ENCODE measurements around the gene LGR5.

LGR5 gene

DNA sequence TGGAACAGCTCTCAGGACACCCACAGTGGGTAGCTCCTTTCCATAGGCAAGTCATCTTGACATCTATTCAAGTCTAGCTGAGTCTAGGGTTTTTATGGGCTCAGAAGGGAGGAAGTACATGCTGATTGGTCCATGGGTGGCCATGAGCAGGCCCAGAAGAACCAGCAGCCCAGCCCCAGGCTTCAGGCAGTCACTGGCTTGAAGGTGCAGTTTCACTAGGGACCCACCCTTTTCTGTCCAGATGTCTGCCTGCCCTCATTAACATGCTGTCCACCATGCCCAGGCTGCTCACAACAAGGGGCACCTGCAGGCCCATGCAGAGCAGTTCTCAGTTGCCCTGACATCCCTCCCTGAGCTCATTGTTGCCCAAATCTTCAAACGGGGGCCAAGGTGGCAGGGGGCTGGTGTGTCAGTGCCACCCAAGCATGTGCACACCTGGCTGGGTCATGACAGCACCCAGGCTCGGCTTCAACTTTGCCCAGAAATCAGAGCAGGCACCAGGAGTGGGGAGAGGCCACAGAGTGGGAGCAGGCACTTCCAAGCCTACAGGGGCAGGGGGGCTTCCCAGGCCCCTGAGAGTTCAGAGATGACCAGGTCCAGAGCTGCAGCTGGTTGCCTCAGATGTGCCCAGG is 18.7 kb upstream of the LGR5 start:
- H3K27ac Mint-ChIP-seq, result no peak overlapping the region
- intact Hi-C loops (cut with micrococcal nuclease), result no loop called here
- no peaks in the 10 kb centered on the region for H3K4me1 Mint-ChIP-seq (ENCODE audit: low read depth)
- H3K9me3 Mint-ChIP-seq, result no peaks in the 10 kb centered on the region
- H3K36me3 Mint-ChIP-seq (ENCODE audit: low read depth), result no peaks in the 10 kb centered on the region
- H3K27me3 Mint-ChIP-seq, result no peaks in the 10 kb centered on the region
- H3K4me3 Mint-ChIP-seq, result no peak overlapping the region

- H3K4me3 Mint-ChIP-seq, result no peak overlapping the region
- H3K27ac Mint-ChIP-seq, result no peak overlapping the region
- H3K27me3 Mint-ChIP-seq, result no peaks in the 10 kb centered on the region
- H3K9me3 Mint-ChIP-seq, result no peaks in the 10 kb centered on the region
- H3K4me1 Mint-ChIP-seq (ENCODE audit: low read depth), result no peaks in the 10 kb centered on the region
- intact Hi-C loops (cut with micrococcal nuclease), result no loop called here
- H3K36me3 Mint-ChIP-seq (ENCODE audit: low read depth), result no peaks in the 10 kb centered on the region
Measured at GRCh38 chr12:71425568-71426299, 13.9 kb upstream of the LGR5 start.

DNA sequence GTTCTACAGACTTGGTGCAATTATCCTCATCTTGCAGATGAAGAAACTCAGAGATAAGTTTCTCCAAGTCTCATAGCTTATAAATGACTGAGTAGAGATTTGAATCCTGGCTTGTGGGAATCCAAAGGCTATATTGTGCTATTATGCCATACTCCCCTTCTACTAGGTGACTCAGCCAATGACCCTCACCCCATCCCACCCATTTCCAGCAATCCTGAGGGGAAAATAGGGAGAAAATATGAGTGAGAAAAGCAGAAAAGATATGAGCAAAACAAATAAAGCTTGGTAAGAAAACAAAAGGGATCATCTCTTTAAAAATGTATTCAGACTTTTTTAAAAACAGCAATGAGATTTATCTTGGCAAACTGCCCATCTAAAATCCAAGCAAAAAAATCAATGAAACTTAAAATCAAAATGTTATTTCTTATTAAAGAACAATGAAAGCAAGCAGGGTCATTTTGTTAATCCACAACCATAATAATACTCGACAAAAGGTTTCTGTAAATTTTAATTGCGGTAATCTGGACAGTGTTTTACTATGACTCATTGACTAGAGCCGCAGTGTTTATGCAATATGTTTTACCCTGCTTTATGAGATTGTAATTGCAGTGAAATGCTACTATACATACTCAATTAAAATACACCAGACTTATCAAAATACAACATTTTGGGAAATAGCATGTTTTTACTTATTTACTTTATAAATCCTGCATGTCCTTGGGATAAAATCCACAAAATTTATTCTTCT is 13.1 kb upstream of the LGR5 start:
- no peak overlapping the region for H3K27ac Mint-ChIP-seq
- intact Hi-C loops (cut with micrococcal nuclease), result no loop called here
- H3K4me1 Mint-ChIP-seq (ENCODE audit: low read depth), result no peaks in the 10 kb centered on the region
- H3K9me3 Mint-ChIP-seq, result no peaks in the 10 kb centered on the region
- no peaks in the 10 kb centered on the region for H3K36me3 Mint-ChIP-seq (ENCODE audit: low read depth)
- no peaks in the 10 kb centered on the region for H3K27me3 Mint-ChIP-seq
- no peak overlapping the region for H3K4me3 Mint-ChIP-seq

- intact Hi-C loops (cut with micrococcal nuclease), result no loop called here
- Mint-ChIP-seq H3K9me3 (peaks cover 21% of the 10 kb centered on the region), H3K27me3 (no peaks in the 10 kb centered on the region), H3K4me1 (ENCODE audit: low read depth) (no peaks in the 10 kb centered on the region), H3K36me3 (ENCODE audit: low read depth) (no peaks in the 10 kb centered on the region), H3K4me3 (no peak overlapping the region), H3K27ac (no peak overlapping the region)
Measured at GRCh38 chr12:71430756-71431155, 8.8 kb upstream of the LGR5 start.

- Mint-ChIP-seq H3K4me1 (ENCODE audit: low read depth) (no peaks in the 10 kb centered on the region), H3K27me3 (no peaks in the 10 kb centered on the region), H3K36me3 (ENCODE audit: low read depth) (no peaks in the 10 kb centered on the region), H3K4me3 (no peak overlapping the region), H3K27ac (no peak overlapping the region), H3K9me3 (peaks cover 33% of the 10 kb centered on the region)
- intact Hi-C loops (cut with micrococcal nuclease), result no loop called here
Measured at GRCh38 chr12:71431991-71432390, 7.6 kb upstream of the LGR5 start.

DNA sequence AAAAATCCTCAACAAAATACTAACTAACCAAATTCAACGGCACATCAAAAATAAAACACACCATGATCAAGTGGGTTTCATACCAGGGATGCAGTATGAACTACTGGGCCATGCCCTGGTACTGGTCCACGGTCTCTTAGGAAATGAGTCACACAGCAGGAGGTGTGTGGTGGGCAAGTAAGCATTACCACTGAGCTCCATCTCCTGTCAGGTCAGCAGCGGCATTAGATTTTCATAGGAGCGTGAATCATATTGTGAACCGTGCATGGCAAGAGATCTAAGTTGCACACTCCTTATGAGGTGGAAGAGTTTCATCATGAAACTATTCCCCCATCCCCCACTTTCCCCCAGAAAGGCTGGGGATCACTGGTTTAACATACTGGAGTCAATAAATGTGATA is 6.7 kb upstream of the LGR5 start:
- Mint-ChIP-seq H3K27me3 (peaks cover 5% of the 10 kb centered on the region), H3K27ac (no peak overlapping the region), H3K36me3 (ENCODE audit: low read depth) (no peaks in the 10 kb centered on the region), H3K4me1 (ENCODE audit: low read depth) (no peaks in the 10 kb centered on the region), H3K4me3 (no peak overlapping the region), H3K9me3 (peaks cover 41% of the 10 kb centered on the region)
- intact Hi-C loops (cut with micrococcal nuclease), result no loop called here

- H3K4me1 Mint-ChIP-seq (ENCODE audit: low read depth), result peaks cover 17% of the 10 kb centered on the region
- peaks cover 41% of the 10 kb centered on the region for H3K9me3 Mint-ChIP-seq
- no peak overlapping the region for H3K4me3 Mint-ChIP-seq
- no peak overlapping the region for H3K27ac Mint-ChIP-seq
- intact Hi-C loops (cut with micrococcal nuclease), result no loop called here
- peaks cover 41% of the 10 kb centered on the region for H3K27me3 Mint-ChIP-seq
- no peaks in the 10 kb centered on the region for H3K36me3 Mint-ChIP-seq (ENCODE audit: low read depth)
Measured at GRCh38 chr12:71436696-71437095, 2.9 kb upstream of the LGR5 start.

- no peak overlapping the region for H3K4me3 Mint-ChIP-seq
- peaks cover 46% of the 10 kb centered on the region for H3K27me3 Mint-ChIP-seq
- no peak overlapping the region for H3K27ac Mint-ChIP-seq
- H3K9me3 Mint-ChIP-seq, result peaks cover 40% of the 10 kb centered on the region
- H3K4me1 Mint-ChIP-seq (ENCODE audit: low read depth), result peaks cover 17% of the 10 kb centered on the region
- H3K36me3 Mint-ChIP-seq (ENCODE audit: low read depth), result no peaks in the 10 kb centered on the region
- intact Hi-C loops (cut with micrococcal nuclease), result no loop called here
Measured at GRCh38 chr12:71438670-71439361, 782 bp upstream of the LGR5 start.

DNA sequence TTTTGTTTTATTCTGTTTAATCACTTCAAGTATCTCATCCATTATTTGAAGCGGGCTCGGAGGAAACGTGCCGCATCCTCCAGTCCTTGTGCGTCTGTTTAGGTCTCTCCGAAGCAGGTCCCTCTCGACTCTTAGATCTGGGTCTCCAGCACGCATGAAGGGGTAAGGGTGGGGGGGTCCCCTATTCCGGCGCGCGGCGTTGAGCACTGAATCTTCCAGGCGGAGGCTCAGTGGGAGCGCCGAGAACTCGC is 311 bp upstream of the LGR5 start:
- intact Hi-C loops (cut with micrococcal nuclease), result no loop called here
- Mint-ChIP-seq H3K4me1 (ENCODE audit: low read depth) (peaks cover 17% of the 10 kb centered on the region), H3K9me3 (peaks cover 35% of the 10 kb centered on the region), H3K4me3 (no peak overlapping the region), H3K36me3 (ENCODE audit: low read depth) (no peaks in the 10 kb centered on the region), H3K27ac (no peak overlapping the region), H3K27me3 (peaks cover 46% of the 10 kb centered on the region)

DNA sequence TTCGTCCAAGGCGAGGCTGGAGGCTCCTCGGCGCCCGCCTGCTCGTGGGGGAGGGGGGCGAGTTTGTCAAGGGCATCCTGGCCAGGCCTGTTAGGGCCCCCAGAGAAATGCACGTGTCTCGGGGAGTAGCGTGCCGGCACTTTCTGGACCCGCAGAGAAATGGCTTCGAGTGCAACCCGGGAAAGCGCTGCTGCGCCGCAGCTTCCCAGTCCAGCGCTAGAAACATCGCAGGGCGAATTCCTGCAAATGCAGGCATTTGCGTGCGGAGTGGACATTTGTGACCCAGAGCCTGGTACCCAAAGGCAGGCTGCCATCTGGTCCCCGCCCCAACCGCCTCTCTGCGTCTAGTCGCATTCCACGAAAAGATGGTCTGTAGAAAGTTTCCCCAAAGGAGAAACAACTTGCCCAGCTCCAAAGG is 756 bp downstream of the LGR5 start:
- H3K27me3 Mint-ChIP-seq, result peaks cover 46% of the 10 kb centered on the region
- intact Hi-C loops (cut with micrococcal nuclease), result no loop called here
- H3K27ac Mint-ChIP-seq, result no peak overlapping the region
- peaks cover 24% of the 10 kb centered on the region for H3K9me3 Mint-ChIP-seq
- no peaks in the 10 kb centered on the region for H3K36me3 Mint-ChIP-seq (ENCODE audit: low read depth)
- H3K4me3 Mint-ChIP-seq, result no peak overlapping the region
- H3K4me1 Mint-ChIP-seq (ENCODE audit: low read depth), result peaks cover 17% of the 10 kb centered on the region

GRCh38 chr12:71440763-71441748 is 1.5 kb downstream of the LGR5 start:
- H3K27ac Mint-ChIP-seq, result no peak overlapping the region
- intact Hi-C loops (cut with micrococcal nuclease), result no loop called here
- peaks cover 46% of the 10 kb centered on the region for H3K27me3 Mint-ChIP-seq
- no peak overlapping the region for H3K4me3 Mint-ChIP-seq
- H3K9me3 Mint-ChIP-seq, result peaks cover 17% of the 10 kb centered on the region
- H3K36me3 Mint-ChIP-seq (ENCODE audit: low read depth), result no peaks in the 10 kb centered on the region
- peaks cover 17% of the 10 kb centered on the region for H3K4me1 Mint-ChIP-seq (ENCODE audit: low read depth)

- intact Hi-C loops (cut with micrococcal nuclease), result no loop called here
- Mint-ChIP-seq H3K4me3 (no peak overlapping the region), H3K9me3 (peaks cover 8% of the 10 kb centered on the region), H3K27me3 (peaks cover 46% of the 10 kb centered on the region), H3K36me3 (ENCODE audit: low read depth) (no peaks in the 10 kb centered on the region), H3K4me1 (ENCODE audit: low read depth) (peaks cover 17% of the 10 kb centered on the region), H3K27ac (no peak overlapping the region)
Measured at GRCh38 chr12:71441836-71442566, 2.4 kb downstream of the LGR5 start.

- Mint-ChIP-seq H3K27ac (no peak overlapping the region), H3K4me3 (no peak overlapping the region), H3K27me3 (peaks cover 42% of the 10 kb centered on the region), H3K36me3 (ENCODE audit: low read depth) (no peaks in the 10 kb centered on the region), H3K9me3 (peaks cover 2% of the 10 kb centered on the region), H3K4me1 (ENCODE audit: low read depth) (peaks cover 17% of the 10 kb centered on the region)
- intact Hi-C loops (cut with micrococcal nuclease), result no loop called here
Measured at GRCh38 chr12:71442567-71442931, 3.0 kb downstream of the LGR5 start.

Data from dendritic cell treated with granulocyte-macrophage colony-stimulating factor and Interleukin-4, amounts not matched to agents 40 ng/mL and 50 ng/mL, for 4 days (primary cell).